Neural progenitor cell (in vitro differentiated cells): Measurements from ENCODE around the gene FAM110D. TPM values are rescaled to one million over a fixed set of nuclear protein-coding genes. Genes with fewer than 3 reads are reported as not detected.

ENCODE experiments used
- DNase-seq: peaks from one replicate; pipeline ENCODE4 v3.0.0-alpha.2; 2016; ENCODE audit warnings: low spot score
- H2AFZ ChIP-seq: fragments of 200-600 bp; sonication (generic); replicated peaks from 2 replicates; pipeline ENCODE4 v1.6.1; 2016; ENCODE audit warnings: antibody characterized with exemption
- H3F3A ChIP-seq: fragments of 200-600 bp; sonication (generic); 2 replicates; pipeline ENCODE4 v1.6.1; 2016; ENCODE audit warnings: antibody characterized with exemption, low read depth
- H3K27ac ChIP-seq: fragments of 200-600 bp; sonication (generic); 2 replicates; pipeline ENCODE4 v1.5.1; 2016; ENCODE audit warnings: mild to moderate bottlenecking
- H3K27me3 ChIP-seq: fragments of 200-600 bp; sonication (generic); 2 replicates; pipeline ENCODE4 v1.6.1; 2016; ENCODE audit warnings: mild to moderate bottlenecking, moderate library complexity
- H3K36me3 ChIP-seq: fragments of 200-600 bp; sonication (generic); 2 replicates; pipeline ENCODE4 v1.5.1; 2016
- H3K4me1 ChIP-seq: fragments of 200-600 bp; sonication (generic); 2 replicates; pipeline ENCODE4 v1.6.1; 2016; ENCODE audit warnings: mixed run types
- H3K4me2 ChIP-seq: fragments of 200-600 bp; sonication (generic); 2 replicates; pipeline ENCODE4 v1.6.1; 2016
- H3K4me3 ChIP-seq: fragments of 200-600 bp; sonication (generic); 2 replicates; pipeline ENCODE4 v1.5.1; 2016
- H3K79me2 ChIP-seq: fragments of 200-600 bp; sonication (generic); 2 replicates; pipeline ENCODE4 v1.6.1; 2016; ENCODE audit warnings: low read depth
- H3K9ac ChIP-seq: fragments of 200-600 bp; sonication (generic); 2 replicates; pipeline ENCODE4 v1.6.1; 2016
- H3K9me3 ChIP-seq: fragments of 200-600 bp; sonication (generic); 2 replicates; pipeline ENCODE4 v1.5.1; 2016; ENCODE audit warnings: low read depth
- H4K20me1 ChIP-seq: fragments of 200-600 bp; sonication (generic); 2 replicates; pipeline ENCODE4 v1.6.1; 2016; ENCODE audit warnings: low read depth
- H3K27ac Mint-ChIP-seq: 3 replicates; pipeline ENCODE4 v1.8.0; 2021; ENCODE audit warnings: mixed read lengths
- H3K27me3 Mint-ChIP-seq: 2 replicates; pipeline ENCODE4 v1.8.0; 2022; ENCODE audit warnings: low read depth, mild to moderate bottlenecking, inconsistent platforms, moderate library complexity, mixed read lengths; ENCODE audit not compliant: insufficient read depth
- H3K36me3 Mint-ChIP-seq: 3 replicates; pipeline ENCODE4 v1.8.0; 2021; ENCODE audit warnings: mixed read lengths
- H3K4me1 Mint-ChIP-seq: 3 replicates; pipeline ENCODE4 v1.8.0; 2021; ENCODE audit warnings: mixed read lengths
- H3K4me3 Mint-ChIP-seq: 3 replicates; pipeline ENCODE4 v1.8.0; 2021; ENCODE audit warnings: mild to moderate bottlenecking, moderate library complexity, mixed read lengths
- H3K9me3 Mint-ChIP-seq: 3 replicates; pipeline ENCODE4 v1.8.0; 2020; ENCODE audit warnings: mixed read lengths
- CTCF ChIP-seq: fragments of 200-600 bp; sonication (generic); IDR thresholded peaks from 2 replicates; pipeline ENCODE4 v1.5.1; 2017; ENCODE audit warnings: antibody characterized with exemption, mild to moderate bottlenecking
- EZH2 ChIP-seq: fragments of 200-600 bp; sonication (generic); IDR thresholded peaks from 2 replicates; pipeline ENCODE4 v1.6.1; 2017; ENCODE audit warnings: antibody characterized with exemption, mild to moderate bottlenecking, moderate library complexity
- EZH2phosphoT487 ChIP-seq: fragments of 200-600 bp; sonication (generic); IDR thresholded peaks from 2 replicates; pipeline ENCODE4 v1.6.1; 2017; ENCODE audit warnings: antibody characterized with exemption
- total RNA-seq: library from RNA; depleted of rRNA; stranded (reverse); fragments of >200 nt; gene quantifications from 2 replicates; pipeline ENCODE4 v1.2.3, GENCODE V29; 2015; ENCODE audit warnings: low replicate concordance

FAM110D gene
- total RNA-seq, 1 donor from 2014 or later = 0.28 TPM

GRCh38 chr1:26126321-26127084 lies 32.4 kb upstream of the FAM110D start:
- no peak overlapping the region for H3K4me3 ChIP-seq
- peaks cover 3% of the 10 kb centered on the region for H3F3A ChIP-seq
- Mint-ChIP-seq H3K9me3 (no peaks in the 10 kb centered on the region), H3K4me1 (peaks cover 14% of the 10 kb centered on the region), H3K36me3 (peaks cover 4% of the 10 kb centered on the region), H3K27me3 (no peaks in the 10 kb centered on the region), H3K4me3 (no peak overlapping the region), H3K27ac (no peak overlapping the region)
- no peaks in the 10 kb centered on the region for H3K36me3 ChIP-seq
- H2AFZ ChIP-seq = no peak overlapping the region
- no peak overlapping the region for H3K27ac ChIP-seq
- H4K20me1 ChIP-seq = peaks cover 8% of the 10 kb centered on the region
- no peak overlapping the region for H3K9ac ChIP-seq
- H3K27me3 ChIP-seq = no peaks in the 10 kb centered on the region
- DNase-seq = no peak
- no peaks in the 10 kb centered on the region for H3K9me3 ChIP-seq
- no peak for TF ChIP-seq EZH2
- TF ChIP-seq EZH2phosphoT487 = no peak
- TF ChIP-seq CTCF = no peak
- no peak overlapping the region for H3K4me2 ChIP-seq
- no peaks in the 10 kb centered on the region for H3K4me1 ChIP-seq
- H3K79me2 ChIP-seq = no peaks in the 10 kb centered on the region

- no peaks in the 10 kb centered on the region for H3K36me3 ChIP-seq
- peaks cover 14% of the 10 kb centered on the region for H3K4me1 Mint-ChIP-seq
- H3K4me3 Mint-ChIP-seq = no peak overlapping the region
- peaks cover 8% of the 10 kb centered on the region for H4K20me1 ChIP-seq
- no peak overlapping the region for H3K27ac Mint-ChIP-seq
- no peaks in the 10 kb centered on the region for H3K79me2 ChIP-seq
- H2AFZ ChIP-seq = no peak overlapping the region
- H3K9ac ChIP-seq = no peak overlapping the region
- H3K4me3 ChIP-seq = no peak overlapping the region
- no peak for DNase-seq
- H3K27ac ChIP-seq = no peak overlapping the region
- peaks cover 3% of the 10 kb centered on the region for H3K9me3 Mint-ChIP-seq
- no peaks in the 10 kb centered on the region for H3K27me3 Mint-ChIP-seq
- peaks cover 3% of the 10 kb centered on the region for H3F3A ChIP-seq
- TF ChIP-seq EZH2phosphoT487 (no peak), EZH2 (no peak), CTCF (no peak)
- H3K4me2 ChIP-seq = no peak overlapping the region
- H3K36me3 Mint-ChIP-seq = peaks cover 3% of the 10 kb centered on the region
- no peaks in the 10 kb centered on the region for H3K4me1 ChIP-seq
- no peaks in the 10 kb centered on the region for H3K27me3 ChIP-seq
- no peaks in the 10 kb centered on the region for H3K9me3 ChIP-seq
Observed at GRCh38 chr1:26127235-26128163, 31.4 kb upstream of the FAM110D start.

GRCh38 chr1:26129778-26130177 lies 29.1 kb upstream of the FAM110D start:
- Histone ChIP-seq H3K36me3 (no peaks in the 10 kb centered on the region), H3K4me1 (no peaks in the 10 kb centered on the region), H3K9me3 (no peaks in the 10 kb centered on the region), H3K79me2 (no peaks in the 10 kb centered on the region), H3K4me3 (no peak overlapping the region), H4K20me1 (no peaks in the 10 kb centered on the region), H3F3A (peaks cover 3% of the 10 kb centered on the region), H3K4me2 (no peak overlapping the region), H2AFZ (no peak overlapping the region), H3K9ac (no peak overlapping the region), H3K27me3 (no peaks in the 10 kb centered on the region), H3K27ac (no peak overlapping the region)
- Mint-ChIP-seq H3K4me1 (peaks cover 14% of the 10 kb centered on the region), H3K4me3 (no peak overlapping the region), H3K36me3 (no peaks in the 10 kb centered on the region), H3K9me3 (peaks cover 9% of the 10 kb centered on the region), H3K27me3 (peaks cover 3% of the 10 kb centered on the region), H3K27ac (no peak overlapping the region)
- TF ChIP-seq EZH2 (no peak), EZH2phosphoT487 (no peak), CTCF (no peak)
- DNase-seq = no peak
